Activated CD8-positive, alpha-beta memory T cell treated with anti-CD3 and anti-CD28 coated beads, Interleukin-2, amount 50 U/mL, for 48 hours (primary cell): ENCODE results near the gene MATN1.
A peak's percentile ranks its signal among the peaks of the same experiment; 100 is the strongest.

ENCODE experiments used
- DNase-seq: peaks from one replicate; pipeline ENCODE4 v3.0.0-alpha.2; 2020

MATN1 gene

GRCh38 chr1:30757352-30758120, 34.2 kb upstream of the MATN1 start, which contains the start of gene LAPTM5:
Gene LAPTM5 (minus strand): TSS chr1:30757774. CDS start chr1:30757745, 29 bp downstream.
- DNase-seq, result peak; percentile 77

GRCh38 chr1:30756545-30757351, 33.4 kb upstream of the MATN1 start:
- peak; percentile 79 for DNase-seq

- DNase-seq, result peak; percentile 51
Observed at GRCh38 chr1:30756206-30756544, 32.8 kb upstream of the MATN1 start.

GRCh38 chr1:30755746-30756145, 32.4 kb upstream of the MATN1 start:
- DNase-seq, result peak; percentile 53

GRCh38 chr1:30755334-30755733, 31.9 kb upstream of the MATN1 start:
- no peak for DNase-seq

- DNase-seq, result no peak
Observed at GRCh38 chr1:30754684-30755171, 31.3 kb upstream of the MATN1 start.

GRCh38 chr1:30753660-30754123, 30.3 kb upstream of the MATN1 start:
- DNase-seq, result no peak

- no peak for DNase-seq
Observed at GRCh38 chr1:30753118-30753517, 29.7 kb upstream of the MATN1 start.

- no peak for DNase-seq
Observed at GRCh38 chr1:30752651-30752908, 29.2 kb upstream of the MATN1 start.

GRCh38 chr1:30751830-30752650, 28.7 kb upstream of the MATN1 start:
- no peak for DNase-seq

GRCh38 chr1:30750731-30751291, 27.4 kb upstream of the MATN1 start:
- DNase-seq, result no peak

GRCh38 chr1:30749691-30750583, 26.6 kb upstream of the MATN1 start:
- DNase-seq, result peak; percentile 70

GRCh38 chr1:30748699-30749401, 25.5 kb upstream of the MATN1 start:
- no peak for DNase-seq

GRCh38 chr1:30748098-30748698, 24.8 kb upstream of the MATN1 start:
- DNase-seq, result no peak

- DNase-seq, result no peak
Observed at GRCh38 chr1:30747033-30748008, 23.9 kb upstream of the MATN1 start.

- DNase-seq, result no peak
Observed at GRCh38 chr1:30746212-30747032, 23.0 kb upstream of the MATN1 start.

- DNase-seq, result no peak
Observed at GRCh38 chr1:30745834-30746208, 22.4 kb upstream of the MATN1 start.

- no peak for DNase-seq
Observed at GRCh38 chr1:30745156-30745833, 21.9 kb upstream of the MATN1 start.
